ENCODE results near the gene NCAPD2. TPM values are rescaled to one million over a fixed set of nuclear protein-coding genes. Genes with fewer than 3 reads are reported as not detected.
A peak's percentile ranks its signal among the peaks of the same experiment; 100 is the strongest.

Gene NCAPD2
- total RNA-seq, 1 experiment from 2014 or later: 114 TPM

GRCh38 chr12:6536894-6537579 is 43.1 kb downstream of the NCAPD2 start:
- no peaks in the 10 kb centered on the region; the same call in 1 of the 2 replicates for H3K4me1 ChIP-seq (ENCODE audit: insufficient read depth, low read length)
- no peak overlapping the region for H3T11ph ChIP-seq (ENCODE audit: low read length)
- H3K23me2 ChIP-seq (ENCODE audit: insufficient read length, low read depth, low read length, poor library complexity, severe bottlenecking): peaks cover 18% of the 10 kb centered on the region
- Mint-ChIP-seq H3K27ac (peak overlapping the region; percentile 88 to 96 (median 93); a peak in 6 of 7 replicates), H3K4me3 (peak overlapping the region; percentile 92 to 97), H3K4me1 (peaks cover 44 to 47% of the 10 kb centered on the region in 2 experiments), H3K9me3 (no peaks in the 10 kb centered on the region; a peak in 1 of 5 replicates), H3K36me3 (ENCODE audit: insufficient read depth in 1 of 3, low read depth in 3 of 3) (peaks cover 37 to 65% (median 40%) of the 10 kb centered on the region in 3 experiments), H3K27me3 (ENCODE audit: low read depth) (peaks cover 5% of the 10 kb centered on the region; the same call in 1 of the 2 replicates)
- H2BK20ac ChIP-seq (ENCODE audit: low read depth, low read length, poor library complexity, severe bottlenecking): no peak overlapping the region
- no CpG with 5 or more reads among the region's 19 CpGs for WGBS (ENCODE audit: extremely low coverage, insufficient read length, low lambda C conversion rate)
- H3K27ac ChIP-seq (ENCODE audit: insufficient read length, low read depth, low read length): no peak overlapping the region
- TF ChIP-seq, protein P1, sequence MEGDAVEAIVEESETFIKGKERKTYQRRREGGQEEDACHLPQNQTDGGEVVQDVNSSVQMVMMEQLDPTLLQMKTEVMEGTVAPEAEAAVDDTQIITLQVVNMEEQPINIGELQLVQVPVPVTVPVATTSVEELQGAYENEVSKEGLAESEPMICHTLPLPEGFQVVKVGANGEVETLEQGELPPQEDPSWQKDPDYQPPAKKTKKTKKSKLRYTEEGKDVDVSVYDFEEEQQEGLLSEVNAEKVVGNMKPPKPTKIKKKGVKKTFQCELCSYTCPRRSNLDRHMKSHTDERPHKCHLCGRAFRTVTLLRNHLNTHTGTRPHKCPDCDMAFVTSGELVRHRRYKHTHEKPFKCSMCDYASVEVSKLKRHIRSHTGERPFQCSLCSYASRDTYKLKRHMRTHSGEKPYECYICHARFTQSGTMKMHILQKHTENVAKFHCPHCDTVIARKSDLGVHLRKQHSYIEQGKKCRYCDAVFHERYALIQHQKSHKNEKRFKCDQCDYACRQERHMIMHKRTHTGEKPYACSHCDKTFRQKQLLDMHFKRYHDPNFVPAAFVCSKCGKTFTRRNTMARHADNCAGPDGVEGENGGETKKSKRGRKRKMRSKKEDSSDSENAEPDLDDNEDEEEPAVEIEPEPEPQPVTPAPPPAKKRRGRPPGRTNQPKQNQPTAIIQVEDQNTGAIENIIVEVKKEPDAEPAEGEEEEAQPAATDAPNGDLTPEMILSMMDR (conservative IDR thresholded peaks at IDR 0.05): no peak
- no peak overlapping the region for H2BK15ac ChIP-seq (ENCODE audit: low read depth, low read length)
- H3K79me1 ChIP-seq (ENCODE audit: insufficient read depth, low read depth, low read length, poor library complexity, severe bottlenecking): no peaks in the 10 kb centered on the region
- no peak overlapping the region for H3K14ac ChIP-seq (ENCODE audit: insufficient read depth, low read length)
- H3K4ac ChIP-seq (ENCODE audit: low read depth, low read length): no peak overlapping the region
- H4K5ac ChIP-seq (ENCODE audit: insufficient read length, low read depth, low read length): no peak overlapping the region
- H2AFZ ChIP-seq (ENCODE audit: low read length): no peak overlapping the region
- H3K79me2 ChIP-seq (ENCODE audit: insufficient read depth, low read length): peaks cover 9% of the 10 kb centered on the region; the same call in 1 of the 2 replicates
- no peak overlapping the region for H3K9ac ChIP-seq (ENCODE audit: extremely low read depth, insufficient read length, low read length)
- no peak overlapping the region for H4K91ac ChIP-seq (ENCODE audit: insufficient read length, low read depth, low read length)
- H3K9me3 ChIP-seq (ENCODE audit: control insufficient read depth, low read depth, low read length): no peaks in the 10 kb centered on the region
- no peak overlapping the region for H3K18ac ChIP-seq (ENCODE audit: insufficient read length, low read depth, low read length)
- H3K56ac ChIP-seq (ENCODE audit: insufficient read length, low read depth, low read length): no peak overlapping the region
- H2BK120ac ChIP-seq (ENCODE audit: low read depth, low read length, poor library complexity, severe bottlenecking): no peak overlapping the region
- H4K20me1 ChIP-seq (ENCODE audit: control insufficient read depth, insufficient read depth, insufficient read length): peaks cover 2% of the 10 kb centered on the region
- H2BK5ac ChIP-seq (ENCODE audit: insufficient read length, low read length): no peak overlapping the region
- H3K4me2 ChIP-seq (ENCODE audit: insufficient read depth, insufficient read length, low read length): peak overlapping the region; percentile 73
- H2AK5ac ChIP-seq (ENCODE audit: insufficient read length, low read length): no peak overlapping the region
- H4K8ac ChIP-seq (replicated peaks; ENCODE audit: insufficient read length, low read depth, low read length): no peak overlapping the region
- no peaks in the 10 kb centered on the region for H3K27me3 ChIP-seq (ENCODE audit: insufficient read depth, low read length)
- no peak overlapping the region for H3K23ac ChIP-seq (ENCODE audit: insufficient read length, low read depth, low read length)
- DNase-seq: peak; percentile 40
- no peak overlapping the region for H2BK12ac ChIP-seq (ENCODE audit: insufficient read length, low read depth, low read length)

All from H9 (cell line).